ENCODE measurements around the gene ADAMTS2. TPM values are rescaled to one million over a fixed set of nuclear protein-coding genes. Genes with fewer than 3 reads are reported as not detected.
"Not testable (repeated sequence)": the region's sequence is repeated elsewhere in the genome, so short reads cannot be mapped to it uniquely, and the experiment has no call there.

Gene ADAMTS2
- total RNA-seq, 1 donor from 2014 or later, result 8.2 TPM

DNA sequence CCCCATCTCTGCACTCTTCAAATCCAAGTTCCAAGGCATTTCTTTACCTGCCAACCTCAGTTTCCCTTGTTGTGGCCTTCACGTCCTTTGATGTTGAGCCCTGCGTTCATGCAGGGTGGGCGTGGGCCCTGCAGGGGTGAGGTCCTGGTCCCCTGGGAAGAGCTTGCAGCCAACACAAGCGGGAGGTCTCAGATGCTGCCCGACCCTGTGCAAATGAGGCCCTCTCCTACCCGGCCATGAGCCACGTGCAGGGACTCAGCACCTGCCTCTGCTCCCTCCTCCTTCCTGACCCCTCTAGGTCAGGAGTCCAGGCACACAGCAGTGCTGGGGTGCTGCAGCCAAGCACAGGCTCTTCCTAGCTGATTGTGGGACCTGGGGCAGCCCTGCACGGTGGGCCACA is 124.5 kb downstream of the ADAMTS2 start:
- TF ChIP-seq, protein P1, sequence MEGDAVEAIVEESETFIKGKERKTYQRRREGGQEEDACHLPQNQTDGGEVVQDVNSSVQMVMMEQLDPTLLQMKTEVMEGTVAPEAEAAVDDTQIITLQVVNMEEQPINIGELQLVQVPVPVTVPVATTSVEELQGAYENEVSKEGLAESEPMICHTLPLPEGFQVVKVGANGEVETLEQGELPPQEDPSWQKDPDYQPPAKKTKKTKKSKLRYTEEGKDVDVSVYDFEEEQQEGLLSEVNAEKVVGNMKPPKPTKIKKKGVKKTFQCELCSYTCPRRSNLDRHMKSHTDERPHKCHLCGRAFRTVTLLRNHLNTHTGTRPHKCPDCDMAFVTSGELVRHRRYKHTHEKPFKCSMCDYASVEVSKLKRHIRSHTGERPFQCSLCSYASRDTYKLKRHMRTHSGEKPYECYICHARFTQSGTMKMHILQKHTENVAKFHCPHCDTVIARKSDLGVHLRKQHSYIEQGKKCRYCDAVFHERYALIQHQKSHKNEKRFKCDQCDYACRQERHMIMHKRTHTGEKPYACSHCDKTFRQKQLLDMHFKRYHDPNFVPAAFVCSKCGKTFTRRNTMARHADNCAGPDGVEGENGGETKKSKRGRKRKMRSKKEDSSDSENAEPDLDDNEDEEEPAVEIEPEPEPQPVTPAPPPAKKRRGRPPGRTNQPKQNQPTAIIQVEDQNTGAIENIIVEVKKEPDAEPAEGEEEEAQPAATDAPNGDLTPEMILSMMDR (IDR thresholded peaks at IDR 0.05; ENCODE audit: unreplicated experiment), result no peak
- H3K36me3 Mint-ChIP-seq, result peaks cover 2% of the 10 kb centered on the region
- no peak overlapping the region for H3K4me3 Mint-ChIP-seq
- DNase-seq (ENCODE audit: low spot score in 2 of 2, unreplicated experiment in 2 of 2), result no peak
- no peaks in the 10 kb centered on the region for H3K27me3 Mint-ChIP-seq (ENCODE audit: low read depth)
- H3K9me3 Mint-ChIP-seq, result peaks cover 19% of the 10 kb centered on the region
- H3K4me1 Mint-ChIP-seq, result peaks cover 5% of the 10 kb centered on the region
- no peak overlapping the region for H3K27ac Mint-ChIP-seq

DNA sequence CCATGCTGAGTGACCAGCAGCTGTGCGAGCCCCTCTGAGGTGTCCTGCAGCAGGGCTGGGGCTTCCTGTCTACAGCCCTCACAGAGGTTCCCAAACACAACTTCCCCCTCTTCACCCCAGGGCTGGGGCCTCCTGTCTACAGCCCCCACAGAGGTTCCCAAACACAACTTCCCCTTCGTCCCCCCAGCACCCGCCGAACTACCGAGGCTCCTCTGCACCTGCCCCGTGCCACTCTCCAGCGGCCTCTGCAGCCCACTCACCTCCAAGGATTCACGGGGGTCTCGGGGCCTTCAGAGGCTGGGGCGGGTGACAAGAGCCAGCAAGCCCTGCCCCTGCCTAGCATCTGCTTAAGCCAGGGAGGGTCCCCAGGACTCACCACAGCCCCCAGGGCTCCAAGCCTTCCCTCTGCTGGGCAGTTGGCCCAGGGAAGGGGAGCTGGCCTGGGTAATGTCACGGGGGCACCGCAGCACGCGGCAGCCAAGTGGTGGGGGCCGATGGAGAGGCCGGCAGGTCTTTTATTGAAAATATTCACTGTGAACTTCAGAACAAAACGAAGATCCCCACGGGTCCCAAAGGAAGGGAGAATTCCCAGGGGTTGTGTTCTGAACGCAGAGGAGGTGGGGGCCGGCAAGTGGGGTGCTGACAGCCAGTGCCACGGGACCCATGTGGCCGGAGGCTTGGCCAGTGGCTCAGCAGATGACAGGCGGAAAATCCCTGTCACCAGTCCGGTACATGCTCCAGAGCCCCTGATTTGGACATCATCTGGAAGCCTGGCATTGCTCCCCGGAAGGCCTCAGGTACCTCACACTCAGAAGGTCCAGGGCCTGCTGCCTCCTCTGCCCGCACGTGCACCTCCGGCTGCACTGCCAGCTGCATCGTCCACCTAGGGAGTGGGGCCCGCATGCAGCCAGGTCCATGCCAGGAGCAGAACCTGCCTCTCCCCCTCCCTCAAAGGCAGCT is 125.3 kb downstream of the ADAMTS2 start:
- Mint-ChIP-seq H3K9me3 (peaks cover 16% of the 10 kb centered on the region), H3K4me3 (no peak overlapping the region), H3K4me1 (peaks cover 5% of the 10 kb centered on the region), H3K27me3 (ENCODE audit: low read depth) (no peaks in the 10 kb centered on the region), H3K36me3 (peaks cover 2% of the 10 kb centered on the region), H3K27ac (no peak overlapping the region)
- TF ChIP-seq, protein P1 (IDR thresholded peaks at IDR 0.05; ENCODE audit: unreplicated experiment), result no peak
- no peak for DNase-seq (ENCODE audit: low spot score in 2 of 2, unreplicated experiment in 2 of 2)

DNA sequence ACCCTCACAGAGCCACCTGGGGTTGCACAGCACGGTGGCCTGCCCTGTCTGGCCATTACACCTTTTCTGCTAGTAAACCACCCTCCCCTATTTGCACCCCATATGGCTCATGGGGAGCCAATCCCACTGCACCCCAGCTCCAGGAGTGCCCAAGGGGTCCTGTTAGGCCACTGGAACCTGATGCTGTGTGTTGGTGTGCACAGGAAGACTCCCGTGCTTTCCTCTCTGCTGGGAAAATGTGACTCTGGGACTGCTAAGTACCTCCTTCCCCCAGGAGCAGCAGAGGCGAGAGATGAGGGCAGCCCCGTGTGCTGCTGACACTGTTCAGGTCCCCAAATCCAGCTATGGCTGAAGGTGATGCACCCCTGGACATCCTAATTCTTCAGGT is 126.3 kb downstream of the ADAMTS2 start:
- peaks cover 14% of the 10 kb centered on the region for H3K9me3 Mint-ChIP-seq
- no peak for DNase-seq (ENCODE audit: low spot score in 2 of 2, unreplicated experiment in 2 of 2)
- no peaks in the 10 kb centered on the region for H3K27me3 Mint-ChIP-seq (ENCODE audit: low read depth)
- H3K4me3 Mint-ChIP-seq, result no peak overlapping the region
- TF ChIP-seq, protein P1 (IDR thresholded peaks at IDR 0.05; ENCODE audit: unreplicated experiment), result no peak
- peaks cover 5% of the 10 kb centered on the region for H3K4me1 Mint-ChIP-seq
- H3K36me3 Mint-ChIP-seq, result peaks cover 2% of the 10 kb centered on the region
- no peak overlapping the region for H3K27ac Mint-ChIP-seq

DNA sequence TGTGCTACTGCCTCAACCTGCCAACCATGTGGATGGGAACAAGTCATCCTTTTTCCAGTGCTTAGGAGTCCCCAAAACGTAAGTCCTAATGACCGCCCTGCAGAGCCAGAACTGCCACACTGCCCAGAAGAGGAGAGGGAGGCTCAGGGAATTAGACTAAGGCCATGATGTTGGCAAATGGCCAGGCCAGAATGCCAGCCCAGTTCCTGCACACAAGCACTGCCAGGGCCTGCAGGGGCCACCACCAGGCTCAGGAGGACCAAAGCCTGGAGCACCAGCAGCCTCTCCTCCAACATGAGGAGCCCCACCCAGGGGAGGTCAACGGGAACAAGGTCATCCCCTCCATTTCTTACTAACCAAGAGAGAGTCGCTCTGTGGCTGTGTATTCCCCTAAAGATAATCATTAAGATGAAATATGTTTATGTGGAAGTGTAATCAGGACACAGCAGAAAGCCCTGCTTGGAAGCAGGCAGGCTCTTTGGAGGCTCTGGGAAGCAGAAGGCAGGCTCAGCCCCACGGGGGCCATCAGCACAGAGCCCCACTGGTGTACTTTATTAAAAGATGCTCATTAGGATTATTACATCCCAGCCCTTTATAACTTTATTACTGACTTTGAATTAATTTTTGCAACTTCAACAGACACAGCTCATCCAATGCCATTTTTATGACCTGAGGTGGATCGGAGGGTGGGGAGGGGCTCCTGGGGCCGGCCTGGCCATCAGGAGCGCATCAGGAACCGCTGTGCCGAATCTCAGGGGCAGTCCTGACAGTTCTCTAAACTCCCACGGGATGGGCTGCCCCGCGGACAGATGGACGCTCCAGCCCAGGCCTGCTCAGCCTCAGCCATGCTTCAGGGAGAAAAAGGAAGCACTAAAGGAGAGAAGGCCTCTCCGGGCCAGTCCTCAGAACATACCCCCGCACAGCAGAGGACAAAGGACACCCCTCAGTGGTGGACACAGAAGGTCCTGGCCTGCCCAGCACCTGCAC is 127.0 kb downstream of the ADAMTS2 start:
- H3K27me3 Mint-ChIP-seq (ENCODE audit: low read depth), result no peaks in the 10 kb centered on the region
- peaks cover 5% of the 10 kb centered on the region for H3K4me1 Mint-ChIP-seq
- H3K9me3 Mint-ChIP-seq, result peaks cover 8% of the 10 kb centered on the region
- TF ChIP-seq, protein P1 (IDR thresholded peaks at IDR 0.05; ENCODE audit: unreplicated experiment), result no peak
- H3K36me3 Mint-ChIP-seq, result no peaks in the 10 kb centered on the region
- no peak overlapping the region for H3K4me3 Mint-ChIP-seq
- no peak for DNase-seq (ENCODE audit: low spot score in 2 of 2, unreplicated experiment in 2 of 2)
- no peak overlapping the region for H3K27ac Mint-ChIP-seq

DNA sequence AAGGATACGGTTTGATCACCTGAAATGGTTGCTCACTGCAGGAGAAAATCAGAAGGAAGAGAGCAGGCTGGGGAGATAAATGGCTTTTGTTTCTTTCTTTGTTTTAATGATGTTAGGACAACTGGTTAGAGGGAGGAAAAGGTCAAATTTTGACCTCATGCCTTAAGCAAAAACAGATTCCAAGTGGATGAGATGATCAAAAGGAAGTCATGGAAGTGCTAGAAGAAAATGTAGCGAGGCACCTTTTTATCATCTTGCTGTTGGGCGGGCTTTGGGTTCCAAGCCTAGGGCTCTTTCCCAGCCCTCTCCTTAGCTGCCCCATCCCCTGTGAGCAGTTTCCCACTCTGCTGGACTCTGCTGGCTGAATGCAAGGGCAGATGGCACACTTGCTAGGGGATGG is 127.9 kb downstream of the ADAMTS2 start:
- Mint-ChIP-seq H3K27me3 (ENCODE audit: low read depth) (no peaks in the 10 kb centered on the region), H3K27ac (no peak overlapping the region), H3K4me1 (peaks cover 5% of the 10 kb centered on the region), H3K4me3 (no peak overlapping the region), H3K36me3 (no peaks in the 10 kb centered on the region), H3K9me3 (peaks cover 4% of the 10 kb centered on the region)
- TF ChIP-seq, protein P1 (IDR thresholded peaks at IDR 0.05; ENCODE audit: unreplicated experiment), result no peak
- DNase-seq (ENCODE audit: low spot score in 2 of 2, unreplicated experiment in 2 of 2), result no peak

DNA sequence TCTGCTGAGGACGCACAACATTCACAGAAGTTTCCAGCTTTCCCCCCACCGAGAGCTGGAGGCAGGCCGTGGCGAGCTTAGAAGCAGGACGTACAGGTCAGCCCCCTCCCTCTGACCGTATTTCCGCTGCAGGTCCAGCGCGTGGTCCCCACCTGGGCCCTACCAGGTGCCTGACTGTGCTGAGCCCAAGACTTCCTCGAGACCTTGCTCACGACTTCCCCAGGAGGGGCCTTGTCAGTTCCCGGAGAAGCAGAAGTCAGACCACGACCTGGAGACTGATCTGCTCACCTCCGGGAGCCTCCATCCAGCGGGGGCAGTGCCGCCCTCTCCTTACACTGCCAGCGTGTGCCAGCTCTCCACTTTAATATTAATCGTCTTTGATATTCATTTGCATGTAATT is 128.9 kb downstream of the ADAMTS2 start:
- H3K4me1 Mint-ChIP-seq; H3K36me3 Mint-ChIP-seq; H3K4me3 Mint-ChIP-seq; H3K27me3 Mint-ChIP-seq (ENCODE audit: low read depth); DNase-seq (ENCODE audit: low spot score in 2 of 2, unreplicated experiment in 2 of 2); H3K9me3 Mint-ChIP-seq; H3K27ac Mint-ChIP-seq: not testable (repeated sequence)
